GM12878 (cell line): ENCODE measurements around the gene HNRNPA2B1.

Experiments used
- BCL3 ChIP-seq: IDR thresholded peaks from 2 replicates; pipeline ENCODE4 v1.6.1; 2011; ENCODE audit warnings: borderline replicate concordance, low read depth, mild to moderate bottlenecking, moderate library complexity, low read length; ENCODE audit not compliant: insufficient read depth, poor library complexity, severe bottlenecking
- BMI1 ChIP-seq: fragments of 450-650 bp; IDR thresholded peaks from 2 replicates; pipeline ENCODE4 v1.6.1; 2016; ENCODE audit warnings: mild to moderate bottlenecking, moderate library complexity, borderline replicate concordance
- CTCF ChIP-seq, 3 experiments: IDR thresholded peaks in 2 of 3; conservative IDR thresholded peaks in 1 of 3; 2 replicates each; pipeline ENCODE4 v1.5.1; 2011; ENCODE audit warnings: low read depth in 3 of 3, low read length in 3 of 3, mild to moderate bottlenecking in 3 of 3, control low read depth in 2 of 3, moderate library complexity in 2 of 3, inconsistent platforms in 1 of 3, mixed read lengths in 1 of 3; ENCODE audit not compliant: control insufficient read depth in 2 of 3, insufficient read depth in 1 of 3; ENCODE audit errors: extremely low read depth in 1 of 3
- E4F1 ChIP-seq: fragments of 450-650 bp; IDR thresholded peaks from 2 replicates; pipeline ENCODE4 v1.6.1; 2018; ENCODE audit warnings: borderline replicate concordance, mild to moderate bottlenecking; ENCODE audit not compliant: partially characterized antibody
- EP300 ChIP-seq, 2 experiments: fragments of 150-350 bp in 1 of 2; IDR thresholded peaks; 2 replicates each; pipeline ENCODE4 v1.6.1; 2011 to 2012; ENCODE audit warnings: low read depth in 2 of 2, low read length in 2 of 2, borderline replicate concordance in 1 of 2, improper control_type of control experiment in 1 of 2, inconsistent platforms in 1 of 2; ENCODE audit not compliant: control insufficient read depth in 1 of 2
- ESRRA ChIP-seq: IDR thresholded peaks from 2 replicates; pipeline ENCODE4 v1.6.1; 2012; ENCODE audit warnings: mild to moderate bottlenecking, low read length, improper control_type of control experiment
- HDAC2 ChIP-seq: fragments of 200-600 bp; sonication (generic); IDR thresholded peaks from 2 replicates; pipeline ENCODE4 v1.6.1; 2017
- JUND ChIP-seq: IDR thresholded peaks from 2 replicates; pipeline ENCODE4 v1.6.1; 2012; ENCODE audit warnings: low read depth, mild to moderate bottlenecking, low read length, improper control_type of control experiment, moderate library complexity
- MEF2A ChIP-seq: IDR thresholded peaks from 2 replicates; pipeline ENCODE4 v1.6.1; 2011; ENCODE audit warnings: low read depth, mild to moderate bottlenecking, low read length, moderate library complexity; ENCODE audit not compliant: insufficient read depth
- NR2C1 ChIP-seq: fragments of 450-650 bp; IDR thresholded peaks from 2 replicates; pipeline ENCODE4 v1.6.1; 2017; ENCODE audit warnings: antibody characterized with exemption, mild to moderate bottlenecking, moderate library complexity
- POLR2A ChIP-seq: IDR thresholded peaks from 2 replicates; pipeline ENCODE4 v1.6.1; 2011; ENCODE audit warnings: low read depth, mild to moderate bottlenecking, low read length
- SMC3 ChIP-seq: IDR thresholded peaks from 2 replicates; pipeline ENCODE4 v1.6.1; 2011; ENCODE audit warnings: low read length, improper control_type of control experiment, borderline replicate concordance
- ZBTB11 ChIP-seq: fragments of 450-650 bp; formaldehyde crosslinking; IDR thresholded peaks from 2 replicates; pipeline ENCODE4 v1.5.0; 2022; ENCODE audit warnings: mild to moderate bottlenecking, missing genetic modification characterization
- ZNF24 ChIP-seq: fragments of 450-650 bp; IDR thresholded peaks from 2 replicates; pipeline ENCODE4 v1.6.1; 2017; ENCODE audit warnings: antibody characterized with exemption, mild to moderate bottlenecking

- TF ChIP-seq CTCF (IDR thresholded peaks at IDR 0.05 in 2 of 3, conservative IDR thresholded peaks at IDR 0.05 in 1 of 3; ENCODE audit: control insufficient read depth in 2 of 3, extremely low read depth in 1 of 3, insufficient read depth in 1 of 3, low read depth in 3 of 3, low read length in 3 of 3) = no peak
- TF ChIP-seq POLR2A = no peak
- TF ChIP-seq ESRRA = no peak
- no peak for TF ChIP-seq E4F1
- no peak for TF ChIP-seq SMC3
- TF ChIP-seq BMI1 = no peak
- no peak for TF ChIP-seq JUND
- no peak for TF ChIP-seq EP300 (IDR thresholded peaks at IDR 0.05; ENCODE audit: borderline replicate concordance in 1 of 2, control insufficient read depth in 1 of 2, low read depth in 2 of 2, low read length in 2 of 2)
- TF ChIP-seq MEF2A = no peak
- TF ChIP-seq BCL3 = no peak
- TF ChIP-seq HDAC2 = no peak
- no peak for TF ChIP-seq ZBTB11 (CRISPR knock-in tag)
- TF ChIP-seq NR2C1 = no peak
- TF ChIP-seq ZNF24 = no peak
Measured at GRCh38 chr7:26159243-26159642, 41.3 kb downstream of the HNRNPA2B1 start.
